ENCODE measurements around the gene ERVK3-1. TPM values are rescaled to one million over a fixed set of nuclear protein-coding genes. Genes with fewer than 3 reads are reported as not detected.
A peak's percentile ranks its signal among the peaks of the same experiment; 100 is the strongest.

ERVK3-1 gene
- total and polyA plus RNA-seq, 2 of the 13 experiments (the other 11 are each of a cell fraction or from before 2014, with no cell fraction given): 28.5 to 38.7 TPM

- TF ChIP-seq, protein P1, sequence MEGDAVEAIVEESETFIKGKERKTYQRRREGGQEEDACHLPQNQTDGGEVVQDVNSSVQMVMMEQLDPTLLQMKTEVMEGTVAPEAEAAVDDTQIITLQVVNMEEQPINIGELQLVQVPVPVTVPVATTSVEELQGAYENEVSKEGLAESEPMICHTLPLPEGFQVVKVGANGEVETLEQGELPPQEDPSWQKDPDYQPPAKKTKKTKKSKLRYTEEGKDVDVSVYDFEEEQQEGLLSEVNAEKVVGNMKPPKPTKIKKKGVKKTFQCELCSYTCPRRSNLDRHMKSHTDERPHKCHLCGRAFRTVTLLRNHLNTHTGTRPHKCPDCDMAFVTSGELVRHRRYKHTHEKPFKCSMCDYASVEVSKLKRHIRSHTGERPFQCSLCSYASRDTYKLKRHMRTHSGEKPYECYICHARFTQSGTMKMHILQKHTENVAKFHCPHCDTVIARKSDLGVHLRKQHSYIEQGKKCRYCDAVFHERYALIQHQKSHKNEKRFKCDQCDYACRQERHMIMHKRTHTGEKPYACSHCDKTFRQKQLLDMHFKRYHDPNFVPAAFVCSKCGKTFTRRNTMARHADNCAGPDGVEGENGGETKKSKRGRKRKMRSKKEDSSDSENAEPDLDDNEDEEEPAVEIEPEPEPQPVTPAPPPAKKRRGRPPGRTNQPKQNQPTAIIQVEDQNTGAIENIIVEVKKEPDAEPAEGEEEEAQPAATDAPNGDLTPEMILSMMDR (CRISPR knock-in tag; IDR thresholded peaks at IDR 0.05): peak; percentile 32; the same call in 1 of the 2 replicates
- 0 out of 2 replicates have a peak, but pooled peaks have one; percentile 43 for TF ChIP-seq SAFB2 (CRISPR knock-in tag; IDR thresholded peaks at IDR 0.05; ENCODE audit: borderline replicate concordance, low read depth)
- TF ChIP-seq, protein P2, sequence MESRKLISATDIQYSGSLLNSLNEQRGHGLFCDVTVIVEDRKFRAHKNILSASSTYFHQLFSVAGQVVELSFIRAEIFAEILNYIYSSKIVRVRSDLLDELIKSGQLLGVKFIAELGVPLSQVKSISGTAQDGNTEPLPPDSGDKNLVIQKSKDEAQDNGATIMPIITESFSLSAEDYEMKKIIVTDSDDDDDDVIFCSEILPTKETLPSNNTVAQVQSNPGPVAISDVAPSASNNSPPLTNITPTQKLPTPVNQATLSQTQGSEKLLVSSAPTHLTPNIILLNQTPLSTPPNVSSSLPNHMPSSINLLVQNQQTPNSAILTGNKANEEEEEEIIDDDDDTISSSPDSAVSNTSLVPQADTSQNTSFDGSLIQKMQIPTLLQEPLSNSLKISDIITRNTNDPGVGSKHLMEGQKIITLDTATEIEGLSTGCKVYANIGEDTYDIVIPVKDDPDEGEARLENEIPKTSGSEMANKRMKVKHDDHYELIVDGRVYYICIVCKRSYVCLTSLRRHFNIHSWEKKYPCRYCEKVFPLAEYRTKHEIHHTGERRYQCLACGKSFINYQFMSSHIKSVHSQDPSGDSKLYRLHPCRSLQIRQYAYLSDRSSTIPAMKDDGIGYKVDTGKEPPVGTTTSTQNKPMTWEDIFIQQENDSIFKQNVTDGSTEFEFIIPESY (CRISPR knock-in tag; IDR thresholded peaks at IDR 0.05): peak; percentile 80; the same call in 1 of the 2 replicates
- TF ChIP-seq ZNF501 (CRISPR knock-in tag; IDR thresholded peaks at IDR 0.05): 0 out of 2 replicates have a peak, but pooled peaks have one; percentile 11
- no peak for TF ChIP-seq ZBTB7A (CRISPR knock-in tag; IDR thresholded peaks at IDR 0.05)
- TF ChIP-seq ZNF552 (CRISPR knock-in tag; IDR thresholded peaks at IDR 0.05; ENCODE audit: borderline replicate concordance): no peak
- TF ChIP-seq TRAFD1 (CRISPR knock-in tag; IDR thresholded peaks at IDR 0.05; ENCODE audit: borderline replicate concordance): 0 out of 2 replicates have a peak, but pooled peaks have one; percentile 33
- no peak for TF ChIP-seq JUND (CRISPR knock-in tag; IDR thresholded peaks at IDR 0.05)
- TF ChIP-seq ZNF234 (CRISPR knock-in tag; conservative IDR thresholded peaks at IDR 0.05): 0 out of 2 replicates have a peak, but pooled peaks have one; percentile 30
- no peak for TF ChIP-seq DDIT3 (CRISPR knock-in tag; IDR thresholded peaks at IDR 0.05)
- peak; percentile 40; the same call in 1 of the 2 replicates for TF ChIP-seq ZBTB38 (CRISPR knock-in tag; IDR thresholded peaks at IDR 0.05)
- no peak for TF ChIP-seq ZNF282 (IDR thresholded peaks at IDR 0.05; ENCODE audit: partially characterized antibody)
These were observed 47.0 kb downstream of the ERVK3-1 start (continued) for GRCh38 chr19:58351990-58352755.
